NCI-H1930 (cell line): ENCODE measurements around the gene PRR15L.
"Not testable (repeated sequence)": the region's sequence is repeated elsewhere in the genome, so short reads cannot be mapped to it uniquely, and the experiment has no call there.

ENCODE experiments used
- DNase-seq, 2 experiments: peaks; one replicate each; lab custom pipeline; 2025; lab: John Stamatoyannopoulos, UW

The PRR15L gene

DNA sequence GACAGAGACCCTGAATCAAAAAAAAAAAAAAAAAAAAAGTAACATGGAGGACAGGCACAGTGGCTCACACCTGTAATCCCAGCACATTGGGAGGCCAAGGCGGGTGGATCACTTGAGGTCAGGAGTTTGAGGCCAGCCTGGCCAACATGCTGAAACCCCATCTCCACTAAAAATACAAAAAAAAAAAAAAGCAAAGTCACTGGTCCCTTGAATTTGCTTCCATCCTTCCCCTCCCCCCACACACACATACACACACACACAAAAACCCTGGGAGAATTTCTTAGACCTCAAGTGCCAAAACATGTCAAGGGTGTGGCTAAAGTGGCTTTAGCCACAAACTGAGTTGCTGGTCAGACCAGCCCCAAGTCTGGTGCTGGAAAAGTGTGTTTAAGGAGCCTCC lies 30.8 kb upstream of the PRR15L start:
- not testable (repeated sequence) for DNase-seq

DNA sequence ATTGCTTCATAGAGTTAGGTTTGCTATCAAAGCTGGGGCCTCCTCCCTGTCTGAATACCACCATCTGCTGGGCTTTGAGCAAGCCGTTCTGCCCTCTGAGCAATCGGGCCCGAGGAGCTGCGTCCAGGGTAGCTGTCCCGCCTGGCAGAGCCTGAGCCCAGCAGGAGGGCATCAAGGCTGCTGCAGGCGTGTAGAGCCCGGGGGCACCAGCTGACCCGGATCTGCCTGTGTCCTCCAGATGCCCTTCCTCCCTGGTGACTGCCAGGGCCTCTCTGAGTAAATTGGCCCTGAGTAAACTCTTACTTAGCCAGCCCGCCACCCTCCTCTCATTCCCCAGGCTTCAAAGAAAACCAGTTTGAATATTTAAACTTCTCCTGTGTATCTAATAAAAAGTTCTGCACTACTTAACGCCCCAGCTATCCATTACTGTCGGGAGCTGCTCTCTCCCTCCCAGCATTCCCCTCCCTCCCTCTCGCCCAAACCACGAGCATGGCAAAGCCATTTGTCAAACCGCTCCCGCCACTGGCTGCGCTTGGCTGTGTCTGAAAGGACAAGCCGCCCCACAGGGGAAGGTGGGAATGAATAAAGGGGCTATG lies 29.7 kb upstream of the PRR15L start:
- DNase-seq, result no peak

- DNase-seq, result no peak
These were observed 28.8 kb upstream of the PRR15L start for GRCh38 chr17:47986520-47986919.

- DNase-seq, result no peak
These were observed 26.0 kb upstream of the PRR15L start for GRCh38 chr17:47983492-47984223.

- DNase-seq, result no peak
These were observed 25.1 kb upstream of the PRR15L start for GRCh38 chr17:47982645-47983390.

DNA sequence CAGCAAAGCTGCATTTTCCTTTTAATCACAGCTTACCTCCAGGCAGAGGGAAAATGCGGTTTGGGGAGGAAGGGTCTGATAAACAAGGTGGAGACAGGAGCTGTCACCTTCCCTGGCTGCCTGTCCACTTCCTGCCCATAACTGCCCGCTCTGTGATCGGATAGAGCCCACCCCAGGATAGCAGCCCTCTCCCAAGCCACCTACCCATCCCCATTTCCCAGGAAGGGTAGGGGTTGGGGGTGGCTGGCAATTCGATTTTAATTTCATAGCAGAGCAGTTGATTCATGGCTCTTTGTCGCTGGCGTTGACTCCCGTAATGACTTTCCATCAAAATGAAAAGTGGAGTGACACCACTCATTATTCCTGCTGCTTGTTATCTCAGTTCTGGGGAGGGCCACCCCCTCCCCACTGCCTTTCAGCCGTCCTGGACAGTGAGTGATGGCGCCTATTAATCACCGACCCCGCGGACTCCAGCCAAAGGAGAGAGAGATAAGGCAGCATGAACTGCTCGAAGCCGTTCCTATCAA lies 24.5 kb upstream of the PRR15L start:
- no peak for DNase-seq

DNA sequence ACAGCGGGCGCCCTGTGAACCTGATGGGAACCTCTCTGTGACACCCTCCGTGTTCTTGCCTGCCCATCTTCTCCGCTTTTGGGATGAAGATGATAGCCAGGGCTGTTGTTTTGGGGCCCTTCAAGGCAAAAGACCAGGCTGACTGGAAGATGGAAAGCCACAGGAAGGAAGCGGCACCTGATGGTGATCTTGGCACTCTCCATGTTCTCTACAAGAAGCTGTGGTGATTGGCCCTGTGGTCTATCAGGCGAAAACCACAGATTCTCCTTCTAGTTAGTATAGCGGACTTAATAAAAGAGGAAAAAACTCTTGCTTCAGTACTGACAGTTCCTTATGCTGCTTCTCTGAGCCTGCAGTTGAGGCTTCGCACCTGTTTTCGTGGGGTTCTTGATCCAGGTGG lies 23.8 kb upstream of the PRR15L start:
- no peak for DNase-seq

DNA sequence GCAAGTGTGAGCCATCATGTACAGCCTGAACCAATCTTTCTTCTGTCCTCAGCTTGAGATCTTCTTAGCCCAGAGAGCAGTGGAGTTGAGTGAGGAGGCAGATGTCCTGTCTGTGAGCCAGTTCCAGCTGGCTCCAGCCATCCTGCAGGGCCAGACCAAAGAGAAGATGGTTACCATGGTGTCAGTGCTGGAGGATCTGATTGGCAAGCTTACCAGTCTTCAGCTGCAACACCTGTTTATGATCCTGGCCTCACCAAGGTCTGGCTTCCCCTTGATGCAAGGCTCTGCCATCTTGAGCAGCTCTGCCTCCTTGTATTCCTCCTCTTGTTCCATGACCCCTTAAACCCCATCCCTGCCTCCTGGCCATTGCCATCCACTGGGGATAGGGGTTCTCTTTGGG lies 22.9 kb upstream of the PRR15L start:
- no peak for DNase-seq

DNA sequence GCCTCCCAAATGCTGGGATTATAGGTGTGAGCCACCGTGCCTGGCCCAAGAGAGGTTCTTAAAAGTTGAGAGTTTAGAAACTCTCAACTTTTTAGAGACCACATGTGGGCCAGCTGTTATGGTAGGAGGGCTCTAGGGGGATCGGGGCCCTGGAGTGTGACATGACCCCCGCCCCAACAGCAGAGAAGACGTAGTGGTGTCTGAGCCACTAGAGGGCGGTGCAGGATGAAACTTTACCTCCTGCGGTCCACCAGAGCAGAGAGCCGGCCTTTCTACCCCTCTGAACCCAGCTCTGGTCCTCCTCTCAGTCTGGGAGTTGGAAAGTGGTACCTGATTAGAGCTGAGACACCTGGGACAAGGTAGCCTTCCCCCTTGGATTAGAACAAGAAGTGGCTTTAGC lies 20.6 kb upstream of the PRR15L start:
- peak in 1 of 2 experiments; percentile 30 for DNase-seq

DNA sequence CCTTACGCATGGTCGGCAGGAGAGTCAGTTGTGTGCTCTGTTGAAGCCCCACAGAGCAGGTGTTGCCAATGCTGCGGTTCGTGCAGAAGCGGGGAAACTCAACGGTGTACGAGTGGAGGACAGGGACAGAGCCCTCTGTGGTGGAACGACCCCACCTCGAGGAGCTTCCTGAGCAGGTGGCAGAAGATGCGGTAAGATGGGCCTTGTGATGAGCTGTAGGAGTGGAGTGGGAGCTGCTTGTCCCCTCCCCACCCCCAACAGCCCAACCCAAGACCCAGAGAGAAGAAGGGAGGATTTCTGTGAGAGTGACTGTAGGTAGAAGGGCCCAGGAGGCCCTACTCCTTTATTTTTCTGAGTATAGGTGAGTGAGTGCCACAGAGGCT lies 18.1 kb upstream of the PRR15L start:
- no peak for DNase-seq

DNA sequence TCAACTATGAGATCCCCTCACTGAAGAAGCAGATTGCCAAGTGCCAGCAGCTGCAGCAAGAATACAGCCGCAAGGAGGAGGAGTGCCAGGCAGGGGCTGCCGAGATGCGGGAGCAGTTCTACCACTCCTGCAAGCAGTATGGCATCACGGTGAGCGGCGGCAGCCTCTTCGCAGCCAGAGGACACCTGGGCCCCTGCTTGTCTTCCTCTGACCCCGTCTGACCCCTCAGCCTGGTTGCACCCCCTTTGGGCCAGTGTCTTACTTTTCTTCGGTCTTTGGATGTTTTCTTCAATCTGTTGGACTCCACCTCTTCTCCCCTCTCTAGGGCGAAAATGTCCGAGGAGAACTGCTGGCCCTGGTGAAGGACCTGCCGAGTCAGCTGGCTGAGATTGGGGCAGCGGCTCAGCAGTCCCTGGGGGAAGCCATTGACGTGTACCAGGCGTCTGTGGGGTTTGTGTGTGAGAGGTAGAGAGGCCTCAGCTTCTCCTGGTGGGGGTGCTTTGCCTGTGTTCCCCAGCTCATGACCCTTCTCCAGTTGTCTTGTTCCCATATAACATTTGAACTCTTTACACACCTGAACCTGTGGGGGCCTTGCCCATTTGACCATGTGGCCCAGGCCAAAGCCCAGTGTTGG lies 17.6 kb upstream of the PRR15L start:
- no peak for DNase-seq

- no peak for DNase-seq
These were observed 15.9 kb upstream of the PRR15L start for GRCh38 chr17:47973541-47973940.

DNA sequence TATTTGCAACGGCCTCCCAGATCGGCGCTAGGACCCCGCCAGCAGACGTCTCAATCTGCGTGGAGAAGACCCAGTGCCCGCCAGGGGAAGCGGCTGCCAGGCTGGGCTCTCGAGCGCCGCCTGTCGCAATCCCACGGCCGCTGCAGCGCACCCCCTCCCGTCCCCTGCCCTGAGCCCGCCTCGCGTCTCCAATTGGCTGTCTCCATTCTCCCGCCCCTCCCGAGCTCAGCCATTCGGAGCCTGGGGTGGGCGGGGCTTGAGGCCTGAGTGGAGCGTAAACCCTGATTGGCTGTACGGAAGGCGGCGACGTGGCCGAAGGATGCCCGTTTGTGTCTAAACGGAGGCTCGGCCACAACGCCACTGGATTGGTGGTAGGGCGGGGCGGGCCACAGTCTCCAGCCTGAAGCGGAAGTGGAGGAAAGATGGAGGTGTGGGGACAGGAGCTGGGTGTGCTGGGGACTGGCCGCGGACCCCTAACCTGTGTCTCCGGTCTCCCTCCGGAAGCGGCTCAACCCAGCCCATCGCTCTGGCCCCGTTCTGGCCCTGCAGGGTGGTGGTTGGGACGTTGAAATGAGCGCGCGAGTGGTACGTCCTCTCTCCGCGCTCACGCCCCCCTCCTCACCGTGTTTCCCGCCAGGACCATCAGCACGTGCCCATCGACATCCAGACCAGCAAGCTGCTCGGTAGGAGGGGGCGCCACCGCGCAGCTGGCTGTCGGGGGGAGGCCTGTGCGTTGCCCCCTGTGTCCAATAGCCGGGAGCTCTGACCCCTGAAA lies 13.2 kb upstream of the PRR15L start, which contains the start of gene CDK5RAP3:
TSS of gene CDK5RAP3 (plus strand) at position 389 of the 775 bp plus-strand sequence. CDS start at position 423, 34 bp downstream.
- DNase-seq, result peak; percentile 98 to 99

- DNase-seq, result no peak
These were observed 12.4 kb upstream of the PRR15L start for GRCh38 chr17:47969930-47970724.

- DNase-seq, result no peak
These were observed 11.2 kb upstream of the PRR15L start for GRCh38 chr17:47968836-47969235.

DNA sequence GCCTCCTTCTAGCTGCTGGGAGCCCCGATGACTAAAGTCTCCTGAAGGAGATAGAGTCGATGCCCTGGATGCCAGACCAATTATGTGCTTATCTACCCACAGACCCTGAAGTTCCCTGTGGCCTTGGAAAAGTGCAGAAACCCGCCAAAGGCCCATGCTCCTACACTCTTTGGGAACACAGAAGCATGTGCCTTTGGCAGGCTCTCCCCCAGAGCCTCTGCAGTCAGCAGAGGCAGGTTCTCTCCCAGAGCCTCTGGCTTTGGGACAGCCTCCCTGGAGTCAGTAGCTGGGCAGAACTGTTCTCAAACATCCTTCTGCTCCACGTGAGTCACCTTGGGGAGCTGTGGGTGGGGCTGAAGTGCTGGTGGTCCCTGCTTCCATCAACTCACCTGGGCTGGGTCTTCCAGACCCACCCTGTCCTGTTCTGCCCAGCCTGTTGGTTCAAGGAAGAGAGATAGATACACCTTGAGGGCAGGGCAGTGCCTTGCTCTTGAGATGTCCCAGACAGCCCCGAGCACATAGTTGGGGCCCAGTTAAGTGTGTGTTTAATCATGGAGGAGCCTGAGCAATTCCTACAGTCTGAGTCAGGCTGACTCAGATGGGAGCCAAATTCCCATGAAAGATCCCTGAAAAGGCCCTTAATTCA lies 10.0 kb upstream of the PRR15L start:
- DNase-seq, result no peak

- no peak for DNase-seq
These were observed 8.4 kb upstream of the PRR15L start for GRCh38 chr17:47966079-47966519.

GRCh38 chr17:47964856-47965255 lies 7.2 kb upstream of the PRR15L start:
- no peak for DNase-seq

DNA sequence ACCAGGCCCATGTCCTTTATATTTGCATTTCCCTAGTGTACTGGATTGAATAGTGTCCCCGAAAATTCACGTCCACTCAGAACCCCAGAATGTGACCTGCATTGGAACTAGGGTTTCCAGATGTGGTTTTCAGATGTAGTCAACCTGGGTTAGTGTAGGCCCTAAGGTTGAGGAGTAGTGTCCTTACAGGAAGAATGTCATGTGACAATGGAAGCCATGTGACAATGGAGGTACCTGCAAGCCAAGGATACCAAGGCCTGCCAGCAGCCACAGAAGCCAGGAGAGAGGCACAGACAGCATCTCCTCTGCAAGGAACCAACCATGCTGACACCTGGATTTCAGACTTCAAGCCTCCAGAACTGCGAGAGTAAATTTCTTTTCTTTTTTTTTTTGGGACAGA lies 5.2 kb upstream of the PRR15L start:
- no peak for DNase-seq

DNA sequence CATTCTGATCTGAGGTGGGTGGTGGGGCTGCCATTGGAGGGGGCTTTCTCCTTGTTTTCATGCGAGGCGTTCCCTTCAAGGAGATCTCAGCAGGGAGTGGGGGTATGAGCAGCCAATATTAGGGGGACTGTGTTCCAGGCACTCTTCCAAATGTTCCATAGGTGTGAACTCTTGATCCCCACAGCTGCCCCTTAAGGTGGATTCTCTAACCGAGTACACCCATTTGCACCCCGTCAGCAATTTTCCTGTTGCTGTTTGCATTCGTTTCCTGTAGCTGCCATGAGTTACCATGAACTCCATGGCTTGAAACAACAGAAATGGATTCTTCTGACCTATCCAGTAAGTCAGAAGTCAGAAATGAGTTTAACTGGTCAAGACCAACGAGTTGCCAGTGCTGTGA lies 3.7 kb upstream of the PRR15L start:
- DNase-seq, result no peak
